ENCODE results near the gene FAM124A. TPM values are rescaled to one million over a fixed set of nuclear protein-coding genes. Genes with fewer than 3 reads are reported as not detected.

The FAM124A gene
- total RNA-seq, 2 experiments from 2014 or later: 0.17 to 0.23 TPM

DNA sequence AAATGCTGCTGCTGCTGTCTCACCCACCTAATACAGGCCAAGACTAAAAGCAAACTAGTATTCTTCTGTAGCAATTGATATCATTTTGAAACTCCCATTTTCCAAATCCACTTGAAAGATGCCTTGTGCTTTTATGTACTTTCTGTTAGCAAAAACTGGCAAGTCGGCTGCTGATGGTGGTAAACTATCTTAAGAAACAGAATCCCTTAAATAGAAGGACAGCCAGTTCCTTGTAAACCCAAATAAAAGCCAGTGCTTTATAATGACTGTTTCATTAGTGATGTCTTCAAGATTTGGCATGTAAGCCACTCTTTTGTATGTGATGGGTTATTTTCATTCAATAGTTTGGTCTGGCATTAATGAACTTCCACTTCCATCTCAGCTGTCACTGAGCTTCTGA is 5.2 kb downstream of the FAM124A start:
- ATAC-seq (ENCODE audit: low read depth) (no peak), DNase-seq (no peak)
- Mint-ChIP-seq H3K27me3 (peaks cover 64% of the 10 kb centered on the region), H3K4me3 (no peak overlapping the region), H3K27ac (no peak overlapping the region), H3K4me1 (peaks cover 4% of the 10 kb centered on the region), H3K36me3 (no peaks in the 10 kb centered on the region), H3K9me3 (no peaks in the 10 kb centered on the region)
- POLR2A ChIA-PET: no interaction called here

DNA sequence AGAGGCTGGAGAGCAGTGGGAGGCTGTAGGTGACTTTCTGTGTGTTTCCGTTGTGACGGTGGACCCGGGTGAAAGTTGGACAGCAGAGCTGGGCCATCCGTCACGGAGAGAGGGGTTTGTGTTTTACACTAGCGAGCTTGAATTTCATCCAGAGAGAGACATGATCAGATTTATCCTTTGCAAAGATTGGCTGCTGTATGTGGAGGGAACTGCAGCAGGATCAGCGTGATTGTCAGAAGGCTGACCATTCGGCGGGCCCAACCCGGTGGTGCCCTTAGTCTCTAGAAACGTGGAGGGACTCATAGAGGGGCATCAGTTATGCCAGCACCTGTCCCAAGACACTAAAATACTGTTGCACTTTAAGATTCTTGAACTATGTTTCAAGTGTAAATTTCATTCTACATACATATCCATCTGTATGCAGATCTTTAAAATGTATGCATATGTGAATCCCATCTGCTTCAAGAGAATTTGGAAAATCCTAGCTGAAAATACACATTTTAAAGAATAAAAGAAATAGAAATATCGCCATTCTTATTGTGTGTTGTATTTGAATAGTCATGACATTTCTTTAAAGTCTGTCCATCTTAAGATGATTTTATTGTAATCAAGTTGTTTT is 7.0 kb downstream of the FAM124A start:
- H3K4me1 Mint-ChIP-seq: peaks cover 4% of the 10 kb centered on the region
- H3K4me3 Mint-ChIP-seq: no peak overlapping the region
- peak overlapping the region; percentile 23 for H3K27ac Mint-ChIP-seq
- no peaks in the 10 kb centered on the region for H3K36me3 Mint-ChIP-seq
- ATAC-seq (ENCODE audit: low read depth) (no peak), DNase-seq (no peak)
- no peaks in the 10 kb centered on the region for H3K9me3 Mint-ChIP-seq
- H3K27me3 Mint-ChIP-seq: peaks cover 55% of the 10 kb centered on the region
- POLR2A ChIA-PET: no interaction called here

DNA sequence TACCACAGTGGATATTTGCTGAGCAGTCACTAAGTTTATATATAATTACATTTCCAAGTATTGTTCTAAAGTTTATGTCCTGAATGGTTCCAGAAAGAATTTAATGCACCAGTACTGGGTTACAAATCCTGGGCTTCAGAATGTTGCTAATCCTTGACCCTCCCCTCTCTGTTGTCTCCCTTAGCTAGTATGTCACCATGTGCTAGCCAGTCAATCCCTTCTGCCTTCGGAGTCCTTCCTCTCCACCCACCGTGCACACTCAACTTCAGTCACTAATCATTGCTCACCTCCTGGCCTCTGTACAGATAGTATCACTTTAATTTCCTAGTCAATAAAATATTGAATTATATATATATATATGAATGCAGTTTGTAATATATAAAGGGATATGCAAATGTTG is 7.5 kb downstream of the FAM124A start:
- Mint-ChIP-seq H3K36me3 (no peaks in the 10 kb centered on the region), H3K4me1 (peaks cover 4% of the 10 kb centered on the region), H3K27me3 (peaks cover 52% of the 10 kb centered on the region), H3K9me3 (no peaks in the 10 kb centered on the region), H3K27ac (no peak overlapping the region), H3K4me3 (no peak overlapping the region)
- POLR2A ChIA-PET: interaction anchor here (0.7 kb wide), 1 partner anchor 80 kb away, joined by 6 read pairs; no protein-coding TSS in a partner anchor
- ATAC-seq (ENCODE audit: low read depth) (no peak), DNase-seq (no peak)

DNA sequence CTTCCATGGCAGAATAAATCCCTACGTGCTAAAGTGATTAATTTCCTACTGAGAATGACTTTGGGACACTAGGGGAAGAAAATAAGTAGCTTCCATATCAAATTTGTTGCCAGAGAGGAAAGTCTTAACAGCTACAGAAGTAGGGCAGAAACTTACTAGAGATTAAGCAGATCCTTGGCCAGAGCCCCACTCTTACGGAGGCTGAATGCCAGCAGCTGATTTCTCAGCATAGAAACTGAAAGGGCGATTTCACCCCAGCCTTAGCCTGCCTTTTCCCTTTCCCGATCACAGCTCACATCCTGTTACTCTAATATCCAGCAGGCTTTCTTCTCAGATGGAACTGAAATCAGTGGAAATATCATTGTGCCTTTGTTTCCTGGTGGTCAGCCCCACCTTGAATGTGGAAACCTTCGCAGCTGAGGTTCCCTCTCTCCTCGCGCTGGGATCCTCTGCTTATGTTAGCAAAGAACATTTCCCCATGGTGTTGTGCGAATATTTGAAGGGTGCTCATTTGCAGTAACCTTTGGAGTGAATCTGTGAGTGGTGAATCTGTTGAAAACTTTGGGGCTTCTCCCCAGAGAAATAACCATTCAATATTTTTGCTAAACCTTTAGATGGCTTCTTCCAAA is 8.4 kb downstream of the FAM124A start:
- Mint-ChIP-seq H3K4me3 (peak overlapping the region; percentile 64), H3K27me3 (peaks cover 50% of the 10 kb centered on the region), H3K4me1 (peaks cover 4% of the 10 kb centered on the region), H3K9me3 (no peaks in the 10 kb centered on the region), H3K27ac (no peak overlapping the region), H3K36me3 (no peaks in the 10 kb centered on the region)
- POLR2A ChIA-PET: interaction anchor here (0.7 kb wide), 1 partner anchor 81 kb away, joined by 6 read pairs; no protein-coding TSS in a partner anchor
- no peak for DNase-seq
- no peak for ATAC-seq (ENCODE audit: low read depth)

DNA sequence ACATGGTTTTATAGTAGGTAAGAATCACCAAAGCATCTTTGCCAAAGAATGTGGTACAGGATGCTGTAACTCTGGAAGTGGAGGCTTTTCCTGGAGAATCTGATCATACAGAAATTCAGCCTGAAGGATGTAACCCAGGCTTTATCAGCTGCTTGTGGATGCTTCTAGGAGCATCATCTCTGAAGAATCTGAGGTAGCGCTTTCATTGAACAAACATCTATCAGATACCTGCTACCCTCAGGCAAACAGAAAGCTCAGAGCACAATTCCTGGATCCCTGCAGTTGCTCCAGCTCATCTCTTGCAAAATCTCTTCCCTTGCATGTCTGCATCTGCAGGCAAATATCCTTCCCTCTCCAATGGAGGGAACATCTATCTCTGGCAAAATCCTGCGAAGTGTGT is 9.3 kb downstream of the FAM124A start:
- Mint-ChIP-seq H3K4me1 (peaks cover 4% of the 10 kb centered on the region), H3K4me3 (no peak overlapping the region), H3K9me3 (no peaks in the 10 kb centered on the region), H3K27ac (no peak overlapping the region), H3K27me3 (peaks cover 52% of the 10 kb centered on the region), H3K36me3 (no peaks in the 10 kb centered on the region)
- ATAC-seq (ENCODE audit: low read depth): no peak
- POLR2A ChIA-PET: no interaction called here
- no peak for DNase-seq

DNA sequence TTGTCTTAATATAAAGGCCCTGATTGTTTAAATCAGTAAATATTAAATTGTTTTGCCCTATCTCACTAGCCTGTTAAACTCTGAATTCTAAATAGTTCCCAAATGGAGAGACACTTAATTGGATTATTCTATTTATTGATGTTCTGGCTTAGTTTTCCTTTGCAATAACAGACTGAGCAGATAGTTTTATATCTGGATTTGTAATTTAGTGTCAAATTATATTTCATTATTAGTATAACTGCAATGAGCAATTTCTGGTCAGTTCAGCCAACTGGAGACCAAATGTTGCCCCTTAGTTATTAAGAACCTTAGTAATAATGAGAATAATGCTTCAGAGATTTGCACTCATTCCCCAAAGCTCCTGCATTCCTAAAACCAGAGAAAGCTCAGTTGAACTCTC is 10.1 kb downstream of the FAM124A start:
- no peak for ATAC-seq (ENCODE audit: low read depth)

DNA sequence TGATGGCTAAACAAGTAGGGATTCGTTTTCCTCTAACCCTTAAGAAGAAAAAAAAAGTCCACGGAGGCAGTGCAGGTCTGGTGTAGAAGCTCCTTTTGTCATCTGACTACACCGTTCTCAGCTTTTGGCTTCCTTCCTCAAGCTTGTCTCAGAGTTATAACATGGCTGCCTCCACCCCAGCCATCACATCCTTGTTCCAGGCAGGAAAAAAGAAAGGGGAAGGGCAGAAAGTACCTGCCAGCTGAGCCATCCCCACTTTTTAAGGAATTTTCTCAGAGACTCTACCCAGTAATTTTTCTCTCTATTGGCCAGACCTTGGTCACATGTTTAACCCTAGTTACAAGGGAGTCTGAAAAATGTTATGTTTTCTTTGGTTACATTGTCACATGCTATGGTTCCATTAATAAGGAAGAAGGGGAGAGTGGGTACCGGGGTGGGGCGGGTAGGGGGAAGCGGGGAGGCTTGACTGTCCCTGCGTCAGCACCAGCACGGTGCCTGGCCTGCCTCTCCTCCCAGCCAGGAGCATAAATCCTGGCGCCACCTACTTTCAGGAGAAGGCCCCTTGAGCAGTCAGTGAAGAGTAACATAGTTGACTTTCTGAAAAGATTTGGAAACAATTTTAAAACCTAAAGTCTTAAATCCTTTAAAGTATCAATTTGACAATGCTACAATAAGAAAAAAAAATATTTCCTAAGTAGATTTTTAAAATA is 11.1 kb downstream of the FAM124A start:
- H3K27ac Mint-ChIP-seq: no peak overlapping the region
- DNase-seq (no peak), ATAC-seq (ENCODE audit: low read depth) (no peak)
- no peaks in the 10 kb centered on the region for H3K36me3 Mint-ChIP-seq
- H3K9me3 Mint-ChIP-seq: no peaks in the 10 kb centered on the region
- POLR2A ChIA-PET: no interaction called here
- H3K4me3 Mint-ChIP-seq: no peak overlapping the region
- H3K4me1 Mint-ChIP-seq: peaks cover 4% of the 10 kb centered on the region
- peaks cover 48% of the 10 kb centered on the region for H3K27me3 Mint-ChIP-seq

More for the DNA sequence above, 10.1 kb downstream of the FAM124A start:
- H3K4me1 Mint-ChIP-seq: peaks cover 4% of the 10 kb centered on the region
- POLR2A ChIA-PET: no interaction called here
- H3K36me3 Mint-ChIP-seq: no peaks in the 10 kb centered on the region
- peaks cover 53% of the 10 kb centered on the region for H3K27me3 Mint-ChIP-seq
- H3K27ac Mint-ChIP-seq: no peak overlapping the region
- H3K9me3 Mint-ChIP-seq: no peaks in the 10 kb centered on the region
- DNase-seq: no peak
- H3K4me3 Mint-ChIP-seq: no peak overlapping the region

DNA sequence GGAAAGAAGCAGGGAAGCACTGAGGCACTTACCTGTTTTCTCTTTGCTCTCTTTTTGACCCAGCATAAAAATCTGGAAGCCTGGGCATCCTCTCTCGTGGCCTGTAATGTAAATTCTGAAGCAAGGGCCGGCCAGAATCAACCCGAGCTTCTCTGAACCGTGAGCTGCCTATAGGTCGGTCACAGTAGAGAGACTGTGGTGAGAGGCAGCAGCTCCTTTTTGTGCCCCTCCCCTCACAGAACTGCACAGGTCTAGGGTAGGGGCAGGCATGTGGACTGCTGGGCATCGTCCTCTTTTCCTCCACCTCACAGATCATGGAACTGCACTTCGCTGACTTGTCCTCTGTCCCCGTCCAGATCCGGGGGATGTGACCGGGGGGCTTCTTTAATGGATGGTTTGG is 12.5 kb downstream of the FAM124A start:
- Mint-ChIP-seq H3K27me3 (peaks cover 36% of the 10 kb centered on the region), H3K27ac (no peak overlapping the region), H3K36me3 (no peaks in the 10 kb centered on the region), H3K4me1 (peaks cover 4% of the 10 kb centered on the region), H3K4me3 (no peak overlapping the region), H3K9me3 (no peaks in the 10 kb centered on the region)
- no peak for ATAC-seq (ENCODE audit: low read depth)
- DNase-seq: no peak
- POLR2A ChIA-PET: no interaction called here

DNA sequence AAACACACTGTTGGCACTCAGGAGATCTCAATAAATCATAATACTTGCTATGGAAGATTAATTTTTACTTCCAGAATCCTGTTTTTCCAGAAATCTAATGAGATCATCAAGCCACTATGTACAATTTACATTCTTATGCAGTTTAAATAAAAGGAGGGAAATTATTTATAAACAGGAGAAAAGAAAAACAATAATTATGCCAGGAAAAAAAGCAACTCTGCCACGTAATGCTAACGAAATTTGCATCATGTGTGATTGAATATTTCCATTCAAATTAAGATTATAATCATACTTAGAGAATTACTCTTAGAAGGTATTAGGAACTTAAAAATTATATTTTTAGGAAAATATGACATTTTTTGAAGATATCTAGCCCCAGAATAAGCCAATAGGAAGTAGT is 13.0 kb downstream of the FAM124A start:
- ATAC-seq (ENCODE audit: low read depth) (no peak), DNase-seq (no peak)
- no peak overlapping the region for H3K27ac Mint-ChIP-seq
- no peaks in the 10 kb centered on the region for H3K9me3 Mint-ChIP-seq
- H3K36me3 Mint-ChIP-seq: no peaks in the 10 kb centered on the region
- peaks cover 2% of the 10 kb centered on the region for H3K4me1 Mint-ChIP-seq
- POLR2A ChIA-PET: no interaction called here
- H3K4me3 Mint-ChIP-seq: no peak overlapping the region
- peaks cover 31% of the 10 kb centered on the region for H3K27me3 Mint-ChIP-seq

- Mint-ChIP-seq H3K9me3 (no peaks in the 10 kb centered on the region), H3K36me3 (no peaks in the 10 kb centered on the region), H3K4me1 (no peaks in the 10 kb centered on the region), H3K27ac (no peak overlapping the region), H3K4me3 (no peak overlapping the region), H3K27me3 (peaks cover 27% of the 10 kb centered on the region)
- DNase-seq: no peak
- POLR2A ChIA-PET: no interaction called here
- ATAC-seq (ENCODE audit: low read depth): no peak
Measured at GRCh38 chr13:51235756-51236490, 13.7 kb downstream of the FAM124A start.

DNA sequence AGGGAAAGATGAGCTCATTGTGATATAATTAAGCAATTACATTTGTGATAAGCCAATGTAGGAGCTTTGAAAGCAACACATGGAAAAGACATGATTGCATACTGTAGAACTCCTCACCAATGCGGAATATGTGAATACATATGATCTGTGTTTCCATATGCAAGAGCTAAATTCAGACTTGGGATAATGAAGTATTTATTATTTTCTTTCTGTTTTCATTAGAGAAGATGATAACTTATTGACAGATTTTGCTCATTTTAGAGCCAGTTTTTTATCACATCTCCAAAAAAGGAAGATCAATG is 14.2 kb downstream of the FAM124A start:
- no peak overlapping the region for H3K4me3 Mint-ChIP-seq
- no peaks in the 10 kb centered on the region for H3K36me3 Mint-ChIP-seq
- DNase-seq: no peak
- H3K27me3 Mint-ChIP-seq: peaks cover 25% of the 10 kb centered on the region
- no peak for ATAC-seq (ENCODE audit: low read depth)
- H3K4me1 Mint-ChIP-seq: no peaks in the 10 kb centered on the region
- POLR2A ChIA-PET: no interaction called here
- H3K9me3 Mint-ChIP-seq: no peaks in the 10 kb centered on the region
- H3K27ac Mint-ChIP-seq: no peak overlapping the region

DNA sequence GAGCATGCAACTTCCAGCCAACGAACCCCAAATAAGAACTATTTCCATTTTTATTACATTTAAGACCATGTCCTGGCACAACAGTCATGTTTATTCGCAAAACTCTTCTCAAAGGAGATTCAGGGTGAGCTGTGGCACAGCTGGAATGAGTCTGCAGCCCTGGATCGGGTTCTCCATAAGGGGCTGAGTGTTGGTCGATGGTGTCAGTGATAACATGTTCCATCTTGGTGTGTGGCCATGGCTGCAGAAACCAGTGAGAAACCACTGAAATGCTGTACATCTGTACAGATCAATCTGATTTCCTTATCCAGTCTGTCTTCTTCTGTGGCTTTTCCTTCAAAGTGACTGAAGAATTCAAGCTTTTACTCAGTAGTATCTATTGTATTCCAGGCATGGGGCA is 15.2 kb downstream of the FAM124A start:
- POLR2A ChIA-PET: no interaction called here
- H3K9me3 Mint-ChIP-seq: no peaks in the 10 kb centered on the region
- no peak for ATAC-seq (ENCODE audit: low read depth)
- no peaks in the 10 kb centered on the region for H3K36me3 Mint-ChIP-seq
- no peak for DNase-seq
- H3K27me3 Mint-ChIP-seq: peaks cover 22% of the 10 kb centered on the region
- H3K4me3 Mint-ChIP-seq: no peak overlapping the region
- H3K27ac Mint-ChIP-seq: no peak overlapping the region
- no peaks in the 10 kb centered on the region for H3K4me1 Mint-ChIP-seq

- Mint-ChIP-seq H3K36me3 (no peaks in the 10 kb centered on the region), H3K27me3 (peaks cover 18% of the 10 kb centered on the region), H3K9me3 (no peaks in the 10 kb centered on the region), H3K4me1 (no peaks in the 10 kb centered on the region), H3K4me3 (no peak overlapping the region), H3K27ac (no peak overlapping the region)
- POLR2A ChIA-PET: no interaction called here
- ATAC-seq (ENCODE audit: low read depth) (no peak), DNase-seq (no peak)
Measured at GRCh38 chr13:51237887-51238286, 15.7 kb downstream of the FAM124A start.

- no peaks in the 10 kb centered on the region for H3K4me1 Mint-ChIP-seq
- H3K27ac Mint-ChIP-seq: no peak overlapping the region
- POLR2A ChIA-PET: no interaction called here
- H3K36me3 Mint-ChIP-seq: no peaks in the 10 kb centered on the region
- ATAC-seq (ENCODE audit: low read depth) (no peak), DNase-seq (no peak)
- no peaks in the 10 kb centered on the region for H3K9me3 Mint-ChIP-seq
- peaks cover 10% of the 10 kb centered on the region for H3K27me3 Mint-ChIP-seq
- no peak overlapping the region for H3K4me3 Mint-ChIP-seq
Measured at GRCh38 chr13:51240178-51240577, 18.0 kb downstream of the FAM124A start.

All from activated naive CD8-positive, alpha-beta T cell treated with anti-CD3 and anti-CD28 coated beads, Interleukin-2, amount 10 ng/mL, durations not matched to agents 7 days and 5 days (primary cell).